ENCODE data around the gene RBBP7. TPM values are rescaled to one million over a fixed set of nuclear protein-coding genes. Genes with fewer than 3 reads are reported as not detected.

RBBP7 gene
- polyA plus RNA-seq, 3 donors, result 191 to 215 (median 198) TPM

GRCh38 chrX:16834806-16835205 is 35.4 kb downstream of the RBBP7 start:
- no peak for DNase-seq

GRCh38 chrX:16832301-16832700 is 37.9 kb downstream of the RBBP7 start:
- DNase-seq, result no peak

- no peak for DNase-seq
Observed at GRCh38 chrX:16828124-16828908, 41.8 kb downstream of the RBBP7 start.

GRCh38 chrX:16827225-16827624 is 42.9 kb downstream of the RBBP7 start:
- no peak for DNase-seq

GRCh38 chrX:16826207-16826606 is 44.0 kb downstream of the RBBP7 start:
- peak; percentile 28 for DNase-seq

- no peak for DNase-seq
Observed at GRCh38 chrX:16825264-16826035, 44.7 kb downstream of the RBBP7 start.

- no peak for DNase-seq
Observed at GRCh38 chrX:16822723-16823122, 47.4 kb downstream of the RBBP7 start.

- DNase-seq, result no peak
Observed at GRCh38 chrX:16819634-16820033, 50.5 kb downstream of the RBBP7 start.

GRCh38 chrX:16814597-16814996 is 55.6 kb downstream of the RBBP7 start:
- no peak for DNase-seq

- no peak for DNase-seq
Observed at GRCh38 chrX:16807976-16808542, 62.1 kb downstream of the RBBP7 start.

GRCh38 chrX:16807548-16807947 is 62.6 kb downstream of the RBBP7 start:
- no peak for DNase-seq

- DNase-seq, result no peak
Observed at GRCh38 chrX:16804923-16805464, 65.2 kb downstream of the RBBP7 start.

- no peak for DNase-seq
Observed at GRCh38 chrX:16797841-16798240, 72.3 kb downstream of the RBBP7 start.

- no peak for DNase-seq
Observed at GRCh38 chrX:16797358-16797757, 72.8 kb downstream of the RBBP7 start.

- DNase-seq, result no peak
Observed at GRCh38 chrX:16796298-16796697, 73.9 kb downstream of the RBBP7 start.

Other genes starting within 250 kb of the RBBP7 start
- not detected for gene S100G, start 220.2 kb downstream of the RBBP7 start, polyA plus RNA-seq (ENCODE audit: insufficient read length in 3 of 3)
- gene CTPS2, start 157.7 kb downstream of the RBBP7 start, polyA plus RNA-seq (ENCODE audit: insufficient read length in 3 of 3), result 10 to 100 TPM; 34.0 to 44.5 (median 42.3) TPM
- gene SYAP1, start 150.8 kb downstream of the RBBP7 start, polyA plus RNA-seq (ENCODE audit: insufficient read length in 3 of 3), result 10 to 100 TPM; 26.6 to 33.4 (median 28.8) TPM
- gene TXLNG, start 83.9 kb downstream of the RBBP7 start, polyA plus RNA-seq (ENCODE audit: insufficient read length in 3 of 3), result 10 to 100 TPM; 14.2 to 21.1 (median 17.5) TPM
- gene REPS2, start 76.3 kb upstream of the RBBP7 start, polyA plus RNA-seq (ENCODE audit: insufficient read length in 3 of 3), result 10 to 100 TPM; 16.3 to 21.9 (median 18.9) TPM